CD8-positive, alpha-beta memory T cell (primary cell): Measurements from ENCODE around the gene EXO1. TPM values are rescaled to one million over a fixed set of nuclear protein-coding genes. Genes with fewer than 3 reads are reported as not detected.

Experiments used
- CTCF ChIA-PET: fragments of 350-600 bp; sonication (Branson Sonifier 250); formaldehyde crosslinking; loops from one replicate; lab custom pipeline; 2021; ENCODE audit warnings: antibody characterized with exemption; lab: Charles Lee
- POLR2A ChIA-PET: fragments of 350-600 bp; sonication (Branson Sonifier 250); formaldehyde crosslinking; loops from one replicate; lab custom pipeline; 2021; ENCODE audit warnings: antibody characterized with exemption; lab: Charles Lee
- DNase-seq, 5 donors: peaks; one replicate each; pipeline versions ENCODE4 v3.0.0 to v3.0.0-alpha.2; 2020 to 2022; ENCODE audit warnings: mixed read lengths in 1 of 5
- H3K27ac ChIP-seq: one replicate; pipeline ENCODE4 v1.7.0; 2013; ENCODE audit warnings: low read depth, mild to moderate bottlenecking, low read length, moderate library complexity
- H3K27me3 ChIP-seq: 2 replicates; pipeline ENCODE4 v1.7.0; 2013; ENCODE audit warnings: low read length, mild to moderate bottlenecking; ENCODE audit not compliant: insufficient read depth, poor library complexity, severe bottlenecking
- H3K36me3 ChIP-seq: 2 replicates; pipeline ENCODE4 v1.7.0; 2013; ENCODE audit warnings: mild to moderate bottlenecking, low read length, moderate library complexity; ENCODE audit not compliant: insufficient read depth
- H3K4me1 ChIP-seq: 2 replicates; pipeline ENCODE4 v1.7.0; 2013; ENCODE audit warnings: mild to moderate bottlenecking, low read length, moderate library complexity; ENCODE audit not compliant: insufficient read depth
- H3K4me3 ChIP-seq: 2 replicates; pipeline ENCODE4 v1.7.0; 2013; ENCODE audit warnings: mild to moderate bottlenecking, low read length
- H3K9me3 ChIP-seq: 2 replicates; pipeline ENCODE4 v1.7.0; 2013; ENCODE audit warnings: mild to moderate bottlenecking, low read length
- H3K27ac Mint-ChIP-seq, 8 donors: one replicate each; pipeline ENCODE4 v1.8.0; 2020 to 2021; ENCODE audit warnings: mixed read lengths in 8 of 8, mild to moderate bottlenecking in 6 of 8, inconsistent platforms in 3 of 8, moderate library complexity in 3 of 8
- H3K27me3 Mint-ChIP-seq, 2 donors: one replicate each; pipeline ENCODE4 v1.8.0; 2020 to 2021; ENCODE audit warnings: mixed read lengths in 2 of 2, mild to moderate bottlenecking in 1 of 2, moderate library complexity in 1 of 2
- H3K36me3 Mint-ChIP-seq, 3 donors: one replicate each; pipeline ENCODE4 v1.8.0; 2020 to 2021; ENCODE audit warnings: mixed read lengths in 3 of 3, inconsistent platforms in 1 of 3, mild to moderate bottlenecking in 1 of 3
- H3K4me1 Mint-ChIP-seq, 3 donors: one replicate each; pipeline ENCODE4 v1.8.0; 2020 to 2021; ENCODE audit warnings: mixed read lengths in 3 of 3, inconsistent platforms in 1 of 3, mild to moderate bottlenecking in 1 of 3
- H3K4me3 Mint-ChIP-seq, 7 donors: one replicate each; pipeline ENCODE4 v1.8.0; 2020 to 2021; ENCODE audit warnings: mixed read lengths in 7 of 7, mild to moderate bottlenecking in 6 of 7, moderate library complexity in 4 of 7, inconsistent platforms in 2 of 7
- H3K9me3 Mint-ChIP-seq, 5 donors: one replicate each; pipeline ENCODE4 v1.8.0; 2020 to 2022; ENCODE audit warnings: mixed read lengths in 5 of 5, mild to moderate bottlenecking in 3 of 5, moderate library complexity in 2 of 5, inconsistent platforms in 1 of 5
- polyA plus RNA-seq: library from polyadenylated mRNA; unstranded; fragments of 300-500 nt; fragmentation: Illumina TruSeq; gene quantifications from one replicate; pipeline ENCODE4 v1.2.3, GENCODE V29; 2021
- total RNA-seq, 2 experiments: library from RNA; stranded (reverse); gene quantifications; one replicate each; pipeline ENCODE4 v1.2.3, GENCODE V29; 2021

Gene EXO1
- total and polyA plus RNA-seq, 3 experiments from 2014 or later: 0.49 to 76.1 (median 65.8) TPM

DNA sequence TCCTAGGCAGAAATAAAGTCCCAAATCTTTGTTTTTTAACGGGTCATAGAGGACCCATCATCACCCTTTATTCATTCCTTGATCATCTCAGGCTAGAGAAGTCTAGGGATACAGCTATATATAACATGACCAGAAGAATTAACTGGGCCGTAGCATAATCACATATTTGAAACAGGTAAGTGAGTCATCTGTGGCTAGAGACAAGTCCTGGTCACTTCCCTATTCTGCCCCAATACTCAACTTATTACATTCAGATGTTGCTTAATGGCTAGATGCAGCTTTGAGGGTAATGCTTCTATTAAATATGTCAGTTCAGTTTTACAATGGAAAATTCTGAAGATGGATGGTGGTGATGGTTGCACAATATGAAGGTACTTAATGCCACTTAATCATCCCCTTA is 47.0 kb downstream of the EXO1 start:
- no peaks in the 10 kb centered on the region for H3K36me3 ChIP-seq
- no peaks in the 10 kb centered on the region for H3K4me1 ChIP-seq
- H3K27me3 Mint-ChIP-seq: no peaks in the 10 kb centered on the region
- H3K4me3 Mint-ChIP-seq: no peak overlapping the region
- H3K9me3 Mint-ChIP-seq: no peaks in the 10 kb centered on the region
- no peaks in the 10 kb centered on the region for H3K27me3 ChIP-seq
- ChIA-PET CTCF (no interaction called here), POLR2A (no interaction called here)
- no peak overlapping the region for H3K4me3 ChIP-seq
- H3K9me3 ChIP-seq: no peaks in the 10 kb centered on the region
- no peak for DNase-seq
- no peaks in the 10 kb centered on the region for H3K36me3 Mint-ChIP-seq
- no peak overlapping the region for H3K27ac ChIP-seq
- H3K4me1 Mint-ChIP-seq: no peaks in the 10 kb centered on the region
- no peak overlapping the region for H3K27ac Mint-ChIP-seq

DNA sequence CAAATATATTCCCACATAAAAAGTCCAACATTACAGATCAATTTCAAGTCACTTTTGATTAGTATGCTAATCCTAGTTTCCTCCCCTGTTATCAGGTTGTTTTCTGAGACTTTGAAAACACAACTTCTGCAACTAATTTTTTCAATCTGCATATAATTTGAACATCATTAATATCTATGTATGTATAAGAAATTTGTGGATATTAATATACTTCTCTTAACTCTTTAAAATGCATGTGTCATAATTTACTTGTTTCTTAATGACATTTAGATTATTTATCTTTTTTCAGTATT is 48.6 kb downstream of the EXO1 start:
- H3K4me3 ChIP-seq: no peak overlapping the region
- H3K4me3 Mint-ChIP-seq: no peak overlapping the region
- no peak for DNase-seq
- no peak overlapping the region for H3K27ac ChIP-seq
- no peaks in the 10 kb centered on the region for H3K9me3 Mint-ChIP-seq
- ChIA-PET CTCF (no interaction called here), POLR2A (no interaction called here)
- no peak overlapping the region for H3K27ac Mint-ChIP-seq
- no peaks in the 10 kb centered on the region for H3K9me3 ChIP-seq
- no peaks in the 10 kb centered on the region for H3K36me3 ChIP-seq
- no peaks in the 10 kb centered on the region for H3K4me1 Mint-ChIP-seq
- H3K36me3 Mint-ChIP-seq: no peaks in the 10 kb centered on the region
- no peaks in the 10 kb centered on the region for H3K27me3 ChIP-seq
- no peaks in the 10 kb centered on the region for H3K4me1 ChIP-seq
- H3K27me3 Mint-ChIP-seq: no peaks in the 10 kb centered on the region

GRCh38 chr1:241899210-241899609 is 51.2 kb downstream of the EXO1 start:
- Mint-ChIP-seq H3K4me3 (no peak overlapping the region), H3K27ac (no peak overlapping the region), H3K36me3 (no peaks in the 10 kb centered on the region), H3K9me3 (no peaks in the 10 kb centered on the region), H3K4me1 (no peaks in the 10 kb centered on the region), H3K27me3 (no peaks in the 10 kb centered on the region)
- DNase-seq: no peak
- H3K27ac ChIP-seq: no peak overlapping the region
- ChIA-PET POLR2A (no interaction called here), CTCF (interaction anchor here (0.9 kb wide), 1 partner anchor 10 kb away, joined by 3 read pairs; no protein-coding TSS in a partner anchor)
- no peaks in the 10 kb centered on the region for H3K27me3 ChIP-seq
- no peaks in the 10 kb centered on the region for H3K4me1 ChIP-seq
- no peaks in the 10 kb centered on the region for H3K36me3 ChIP-seq
- H3K9me3 ChIP-seq: no peaks in the 10 kb centered on the region
- H3K4me3 ChIP-seq: no peak overlapping the region

DNA sequence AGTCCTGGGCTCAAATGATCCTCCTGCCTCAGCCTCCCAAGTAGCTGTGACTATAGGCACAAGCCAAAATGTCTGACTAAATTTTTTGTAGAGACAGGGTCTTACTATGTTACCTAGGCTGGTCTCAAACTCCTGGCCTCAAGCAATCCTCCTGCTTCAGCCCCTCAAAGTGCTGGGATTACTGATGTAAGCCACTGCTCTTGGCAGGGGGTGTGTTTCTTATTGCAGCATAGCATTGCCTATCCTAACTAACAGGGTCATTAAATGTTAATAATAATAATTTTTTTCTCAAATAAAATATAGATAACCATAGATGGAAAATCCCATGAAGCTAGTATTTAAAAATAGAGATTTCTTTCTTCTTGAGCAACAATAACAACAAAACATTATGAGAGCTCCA is 52.4 kb downstream of the EXO1 start:
- H3K4me3 ChIP-seq: no peak overlapping the region
- Mint-ChIP-seq H3K4me3 (no peak overlapping the region), H3K9me3 (no peaks in the 10 kb centered on the region), H3K4me1 (no peaks in the 10 kb centered on the region), H3K27ac (no peak overlapping the region), H3K36me3 (no peaks in the 10 kb centered on the region), H3K27me3 (no peaks in the 10 kb centered on the region)
- ChIA-PET POLR2A (no interaction called here), CTCF (no interaction called here)
- H3K9me3 ChIP-seq: no peaks in the 10 kb centered on the region
- H3K4me1 ChIP-seq: no peaks in the 10 kb centered on the region
- no peaks in the 10 kb centered on the region for H3K36me3 ChIP-seq
- H3K27ac ChIP-seq: no peak overlapping the region
- no peaks in the 10 kb centered on the region for H3K27me3 ChIP-seq
- DNase-seq: no peak

DNA sequence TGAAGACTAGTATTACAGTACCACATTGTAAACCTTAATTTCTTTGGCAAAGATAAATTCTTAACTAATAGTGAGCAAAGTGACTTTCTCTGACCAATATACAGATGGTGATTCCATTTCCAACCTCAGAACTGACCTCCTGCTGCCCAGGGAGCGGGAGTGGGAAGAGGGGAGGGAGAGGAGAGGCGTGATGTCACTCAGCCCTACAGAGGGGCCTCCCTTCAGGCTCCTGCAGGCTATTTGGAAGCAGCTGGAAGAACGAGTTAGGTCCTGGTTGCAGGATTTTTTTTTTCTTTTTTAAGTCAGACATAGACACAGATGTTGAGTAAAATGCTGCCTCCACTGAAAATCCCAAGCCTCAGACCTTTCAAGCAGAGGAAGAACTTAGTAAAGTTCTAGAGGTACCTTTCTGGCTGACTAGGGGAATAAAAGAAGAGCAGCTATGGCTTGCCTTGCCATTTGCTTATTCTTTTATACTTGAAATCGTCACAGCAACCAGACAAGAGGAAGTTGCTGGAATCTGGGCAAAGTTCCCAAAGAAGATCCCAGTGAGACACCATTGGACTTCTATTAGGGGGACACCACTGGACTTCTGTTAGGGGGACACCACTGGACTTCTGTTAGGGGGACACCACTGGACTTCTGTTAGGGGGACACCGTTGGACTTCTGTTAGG is 54.5 kb downstream of the EXO1 start:
- Histone ChIP-seq H3K9me3 (no peaks in the 10 kb centered on the region), H3K27me3 (no peaks in the 10 kb centered on the region), H3K27ac (no peak overlapping the region), H3K4me1 (no peaks in the 10 kb centered on the region), H3K36me3 (no peaks in the 10 kb centered on the region), H3K4me3 (no peak overlapping the region)
- POLR2A ChIA-PET: no interaction called here
- H3K4me1 Mint-ChIP-seq: no peaks in the 10 kb centered on the region
- CTCF ChIA-PET: no interaction called here
- H3K27ac Mint-ChIP-seq: peak overlapping the region in 1 of 8 donors; percentile 36
- no peak for DNase-seq
- no peaks in the 10 kb centered on the region for H3K9me3 Mint-ChIP-seq
- no peaks in the 10 kb centered on the region for H3K27me3 Mint-ChIP-seq
- H3K36me3 Mint-ChIP-seq: no peaks in the 10 kb centered on the region
- H3K4me3 Mint-ChIP-seq: no peak overlapping the region

DNA sequence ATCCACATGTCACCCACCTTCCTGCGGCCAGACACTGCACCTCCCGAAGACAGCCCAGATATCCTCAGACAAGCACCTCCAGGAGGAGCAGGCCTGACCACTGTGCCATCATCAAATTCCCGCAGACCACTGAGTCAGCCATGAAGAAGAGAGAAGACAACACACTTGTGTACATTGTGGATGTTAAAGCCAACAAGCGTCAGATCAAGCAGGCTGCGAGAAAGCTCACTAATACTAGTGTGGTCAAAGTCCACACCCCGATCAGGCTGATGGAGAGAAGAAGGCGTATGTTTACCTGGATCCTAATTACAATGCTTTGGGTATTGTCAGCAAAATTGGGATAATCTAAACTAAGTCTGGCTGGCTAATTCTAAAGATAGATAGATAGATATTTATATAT is 68.2 kb downstream of the EXO1 start:
- no peak overlapping the region for H3K27ac ChIP-seq
- POLR2A ChIA-PET: no interaction called here
- no peaks in the 10 kb centered on the region for H3K4me1 ChIP-seq
- DNase-seq: no peak
- H3K4me3 ChIP-seq: no peak overlapping the region
- no peaks in the 10 kb centered on the region for H3K36me3 ChIP-seq
- no peak overlapping the region for H3K27ac Mint-ChIP-seq
- CTCF ChIA-PET: no interaction called here
- H3K9me3 Mint-ChIP-seq: no peaks in the 10 kb centered on the region
- no peaks in the 10 kb centered on the region for H3K4me1 Mint-ChIP-seq
- no peaks in the 10 kb centered on the region for H3K36me3 Mint-ChIP-seq
- H3K27me3 ChIP-seq: no peaks in the 10 kb centered on the region
- H3K4me3 Mint-ChIP-seq: no peak overlapping the region
- no peaks in the 10 kb centered on the region for H3K9me3 ChIP-seq
- peaks cover 0 to under 1% of the 10 kb centered on the region in 2 donors for H3K27me3 Mint-ChIP-seq

GRCh38 chr1:241917487-241917886 is 69.5 kb downstream of the EXO1 start:
- Histone ChIP-seq H3K27ac (no peak overlapping the region), H3K4me1 (no peaks in the 10 kb centered on the region), H3K4me3 (no peak overlapping the region), H3K36me3 (no peaks in the 10 kb centered on the region), H3K9me3 (no peaks in the 10 kb centered on the region), H3K27me3 (no peaks in the 10 kb centered on the region)
- no peaks in the 10 kb centered on the region for H3K36me3 Mint-ChIP-seq
- no peak overlapping the region for H3K27ac Mint-ChIP-seq
- DNase-seq: no peak
- ChIA-PET CTCF (no interaction called here), POLR2A (no interaction called here)
- no peaks in the 10 kb centered on the region for H3K4me1 Mint-ChIP-seq
- H3K4me3 Mint-ChIP-seq: no peak overlapping the region
- no peaks in the 10 kb centered on the region for H3K9me3 Mint-ChIP-seq
- peaks cover 0 to 3% of the 10 kb centered on the region in 2 donors for H3K27me3 Mint-ChIP-seq

GRCh38 chr1:241918879-241919278 is 70.9 kb downstream of the EXO1 start:
- no peaks in the 10 kb centered on the region for H3K27me3 ChIP-seq
- peaks cover 0 to 3% of the 10 kb centered on the region in 2 donors for H3K27me3 Mint-ChIP-seq
- no peak overlapping the region for H3K27ac Mint-ChIP-seq
- no peaks in the 10 kb centered on the region for H3K4me1 ChIP-seq
- no peaks in the 10 kb centered on the region for H3K9me3 ChIP-seq
- ChIA-PET CTCF (no interaction called here), POLR2A (no interaction called here)
- DNase-seq: no peak
- H3K4me1 Mint-ChIP-seq: no peaks in the 10 kb centered on the region
- H3K36me3 ChIP-seq: no peaks in the 10 kb centered on the region
- no peak overlapping the region for H3K27ac ChIP-seq
- H3K4me3 ChIP-seq: no peak overlapping the region
- no peaks in the 10 kb centered on the region for H3K9me3 Mint-ChIP-seq
- H3K4me3 Mint-ChIP-seq: no peak overlapping the region
- H3K36me3 Mint-ChIP-seq: no peaks in the 10 kb centered on the region
